Lower leg skin (tissue), 3 donors: ENCODE measurements around the gene FAM131A.

ENCODE experiments used
- POLR2A ChIP-seq, 2 donors: fragments of 450-650 bp; IDR thresholded peaks; one replicate each; pipeline ENCODE4 v1.6.1; 2016 to 2017; ENCODE audit warnings: antibody characterized with exemption in 2 of 2, mild to moderate bottlenecking in 1 of 2, moderate library complexity in 1 of 2
- TF ChIP-seq, protein P1 (sequence below), 3 donors: fragments of 450-650 bp; IDR thresholded peaks; one replicate each; pipeline ENCODE4 v1.5.1; 2016; ENCODE audit warnings: antibody characterized with exemption in 3 of 3, mild to moderate bottlenecking in 3 of 3, moderate library complexity in 2 of 3

DNA sequence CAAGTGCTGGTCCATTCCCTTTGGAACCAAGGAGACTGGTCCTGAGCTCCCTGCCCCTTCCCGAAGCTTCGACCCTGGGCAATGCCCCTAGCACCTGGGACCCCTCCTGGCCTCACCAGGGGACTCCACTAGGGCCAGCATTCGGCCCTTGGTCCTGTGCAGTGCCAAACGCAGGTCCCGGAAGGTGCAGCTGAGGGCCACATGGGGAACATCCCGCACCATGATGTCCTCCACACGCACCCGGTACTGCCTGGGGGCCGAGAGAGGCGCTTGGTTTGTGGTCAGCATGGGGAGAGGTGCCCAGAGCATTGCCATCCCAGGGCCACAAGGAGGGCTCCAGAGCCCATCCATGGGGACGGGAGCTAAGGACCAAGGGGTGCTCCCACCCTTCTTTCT, 16.1 kb downstream of the FAM131A start:
- TF ChIP-seq, protein P1, sequence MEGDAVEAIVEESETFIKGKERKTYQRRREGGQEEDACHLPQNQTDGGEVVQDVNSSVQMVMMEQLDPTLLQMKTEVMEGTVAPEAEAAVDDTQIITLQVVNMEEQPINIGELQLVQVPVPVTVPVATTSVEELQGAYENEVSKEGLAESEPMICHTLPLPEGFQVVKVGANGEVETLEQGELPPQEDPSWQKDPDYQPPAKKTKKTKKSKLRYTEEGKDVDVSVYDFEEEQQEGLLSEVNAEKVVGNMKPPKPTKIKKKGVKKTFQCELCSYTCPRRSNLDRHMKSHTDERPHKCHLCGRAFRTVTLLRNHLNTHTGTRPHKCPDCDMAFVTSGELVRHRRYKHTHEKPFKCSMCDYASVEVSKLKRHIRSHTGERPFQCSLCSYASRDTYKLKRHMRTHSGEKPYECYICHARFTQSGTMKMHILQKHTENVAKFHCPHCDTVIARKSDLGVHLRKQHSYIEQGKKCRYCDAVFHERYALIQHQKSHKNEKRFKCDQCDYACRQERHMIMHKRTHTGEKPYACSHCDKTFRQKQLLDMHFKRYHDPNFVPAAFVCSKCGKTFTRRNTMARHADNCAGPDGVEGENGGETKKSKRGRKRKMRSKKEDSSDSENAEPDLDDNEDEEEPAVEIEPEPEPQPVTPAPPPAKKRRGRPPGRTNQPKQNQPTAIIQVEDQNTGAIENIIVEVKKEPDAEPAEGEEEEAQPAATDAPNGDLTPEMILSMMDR (IDR thresholded peaks at IDR 0.05) = no peak
- no peak for TF ChIP-seq POLR2A (IDR thresholded peaks at IDR 0.05)
